Inflammatory macrophage treated with lipopolysaccharide for 4 hours (primary cell): Measurements from ENCODE around the gene RAB13.

Experiments
- DNase-seq: peaks from one replicate; pipeline ENCODE4 v3.0.0-alpha.2; 2020

RAB13 gene

DNA sequence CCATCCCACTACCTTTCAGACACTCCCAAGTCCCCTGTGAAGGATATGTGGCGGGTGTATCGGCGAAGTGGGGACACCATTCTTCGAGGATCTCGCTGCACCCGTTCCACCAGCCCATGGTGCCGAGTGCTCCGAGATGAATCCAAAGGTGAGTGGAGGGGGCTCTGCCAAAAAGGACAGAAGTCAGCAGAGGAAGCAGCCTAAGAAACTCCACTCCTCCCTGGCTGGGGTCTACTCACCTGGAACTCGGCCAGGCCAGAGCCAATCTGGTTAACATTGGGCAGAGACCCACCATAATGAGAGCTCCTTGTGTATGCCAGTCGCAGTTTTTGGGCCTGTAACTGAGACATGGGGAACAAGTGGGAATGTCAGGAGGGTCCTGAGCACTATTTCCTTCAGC, 31.3 kb downstream of the RAB13 start:
- no peak for DNase-seq

DNA sequence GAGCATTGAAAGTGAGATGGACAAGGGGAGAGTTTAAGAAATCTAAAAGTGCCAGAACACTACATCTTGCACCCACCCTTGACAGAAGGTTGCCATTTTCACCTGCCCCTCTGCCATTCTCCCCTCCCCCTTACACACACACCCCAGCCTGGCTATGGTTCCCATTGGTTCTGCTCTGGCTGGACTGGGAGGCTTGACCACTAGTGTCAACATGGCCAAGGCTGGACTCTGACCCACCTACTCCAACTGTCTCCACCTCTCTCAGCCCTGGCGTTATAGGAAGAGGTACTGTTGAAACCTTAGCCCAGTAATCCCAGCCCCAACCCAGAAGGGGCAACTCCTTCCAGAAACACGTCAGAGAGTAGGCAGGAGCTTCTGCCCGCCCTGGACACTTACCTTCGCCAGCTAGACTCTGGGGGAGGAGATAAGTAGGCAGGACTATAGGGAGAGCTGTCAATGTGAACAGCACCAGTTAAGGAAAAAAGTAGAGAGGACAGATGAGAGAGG, 32.2 kb downstream of the RAB13 start:
- no peak for DNase-seq

DNA sequence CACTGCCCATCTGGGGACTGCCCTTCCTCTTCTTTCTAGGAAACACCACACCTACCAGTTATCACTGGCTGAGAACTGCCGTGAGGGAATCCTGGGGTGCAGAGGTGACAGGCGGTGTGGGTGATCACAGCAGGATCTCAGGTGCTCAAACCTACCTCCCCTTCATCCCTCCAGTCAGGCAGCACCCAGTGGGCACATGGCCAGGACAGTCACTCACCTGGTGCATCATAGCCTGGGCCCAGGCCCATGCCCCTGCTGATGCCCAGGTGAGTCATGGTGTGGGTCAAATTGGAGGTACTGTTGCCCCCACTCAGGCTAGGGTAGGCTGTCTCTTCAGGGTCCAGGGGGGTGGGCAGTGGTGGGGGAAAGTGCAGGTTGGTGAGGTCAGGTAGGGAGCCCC, 34.3 kb downstream of the RAB13 start:
- no peak for DNase-seq

DNA sequence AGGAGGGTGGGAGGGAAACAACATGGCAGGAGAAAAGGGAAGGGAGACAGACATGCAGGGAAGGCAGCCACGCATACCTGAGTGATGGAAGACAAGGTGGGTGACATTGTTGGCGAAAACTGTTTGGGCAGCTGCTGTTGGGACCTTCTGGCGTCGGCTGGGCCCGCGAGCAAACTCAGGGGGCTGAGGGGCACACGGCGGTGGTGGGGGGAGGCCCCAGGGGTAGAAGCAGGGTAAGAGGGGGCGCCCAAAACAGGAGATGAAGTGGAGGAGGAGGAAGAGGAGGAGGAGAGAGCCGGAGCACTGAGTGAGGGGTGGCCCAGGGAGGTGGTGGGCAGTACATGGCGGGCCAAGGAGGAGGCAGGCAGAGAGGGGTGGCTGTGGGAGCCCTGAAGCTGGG, 35.0 kb downstream of the RAB13 start:
- DNase-seq = no peak

DNA sequence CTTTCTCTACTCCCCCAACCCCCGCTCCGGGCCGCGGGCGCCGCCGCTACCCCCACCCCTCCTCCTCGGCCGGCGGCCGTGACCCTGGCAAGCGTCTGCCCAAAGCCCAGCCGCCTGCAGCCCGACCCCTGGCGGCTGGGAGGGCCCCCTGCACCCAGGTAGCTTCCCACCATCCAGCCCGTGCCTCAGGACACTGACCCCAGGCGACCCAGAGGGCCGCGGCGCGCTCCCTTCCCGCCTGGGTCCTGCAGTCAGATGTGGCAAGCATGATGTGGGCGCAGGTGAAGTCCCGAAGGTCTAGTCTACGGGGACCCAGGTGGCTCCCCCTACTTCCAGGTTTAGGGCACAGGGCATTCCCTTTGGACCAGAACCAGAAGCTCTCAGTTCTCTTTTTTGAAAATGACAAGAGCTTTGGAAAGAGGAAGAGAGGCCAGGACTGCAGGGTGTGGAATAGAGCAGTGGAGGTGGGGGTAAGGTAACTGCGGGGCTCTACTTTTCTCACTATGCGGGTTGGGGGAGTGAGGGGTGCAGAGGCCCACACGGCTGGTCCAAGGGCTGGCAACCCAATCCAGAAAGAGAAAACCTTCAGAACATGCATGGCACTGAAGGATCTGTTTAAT, 39.4 kb downstream of the RAB13 start, which contains the start of gene DENND4B:
Gene DENND4B, minus strand, starts transcription at position 97 of the 620 bp plus-strand sequence. CDS start 2,344 bp downstream, outside the sequence.
- peak; percentile 83 for DNase-seq

- DNase-seq = peak; percentile 99
Observed at GRCh38 chr1:153945795-153946621, 40.1 kb downstream of the RAB13 start.

GRCh38 chr1:153945131-153945794, 40.9 kb downstream of the RAB13 start:
- DNase-seq = peak; percentile 93

DNA sequence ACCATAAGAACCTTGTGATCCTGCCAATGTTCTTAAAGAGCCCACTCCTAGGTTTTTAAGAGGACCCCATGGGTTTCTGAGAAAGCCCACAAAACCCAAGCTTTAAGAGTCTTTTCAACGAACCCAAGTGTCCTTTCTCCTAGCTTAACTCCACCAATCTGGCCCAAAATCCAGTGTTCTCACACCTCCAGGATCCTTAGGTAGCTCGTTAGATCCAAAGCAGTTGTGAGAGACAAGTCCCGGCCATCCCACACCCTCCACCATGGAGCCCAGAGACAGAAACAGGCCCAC, 41.4 kb downstream of the RAB13 start:
- DNase-seq = no peak

DNA sequence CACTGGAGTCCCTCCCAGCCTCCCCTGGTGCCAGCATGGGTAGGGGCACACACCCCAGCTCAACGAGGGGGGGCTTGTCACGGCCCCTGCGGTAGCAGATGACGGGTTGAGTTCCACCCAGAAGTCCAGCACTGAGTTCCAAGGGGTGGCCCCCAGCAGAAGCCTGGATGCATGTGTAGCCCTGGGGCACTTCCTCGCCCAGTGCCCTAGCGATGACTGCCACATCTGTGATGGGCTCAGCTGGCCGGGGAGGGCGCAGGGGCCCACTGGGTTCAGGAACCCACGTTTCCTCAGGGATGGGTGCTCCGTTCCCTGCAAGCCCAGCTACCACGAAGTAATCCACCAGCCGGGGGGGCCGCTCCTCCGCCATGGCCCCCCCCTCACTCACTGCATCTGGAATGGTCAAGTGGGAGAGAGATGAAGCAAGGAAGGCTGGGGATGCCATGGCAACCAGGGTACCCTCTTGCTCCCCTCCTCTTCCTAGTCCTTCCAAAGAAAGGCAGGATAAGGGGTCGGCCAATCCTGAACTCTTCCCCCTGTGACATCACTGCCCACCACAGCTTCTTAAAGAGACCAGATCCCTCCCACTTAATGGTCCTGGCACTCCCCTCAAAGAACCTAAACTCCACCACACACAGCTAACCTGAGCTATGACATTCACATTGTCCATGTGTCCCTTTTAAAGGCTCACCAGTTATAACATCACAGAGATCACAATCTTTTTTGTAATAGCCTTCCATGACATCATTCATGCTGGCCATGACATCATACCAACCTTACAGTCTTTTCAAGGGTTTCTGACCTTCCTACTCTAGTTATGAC, 41.9 kb downstream of the RAB13 start:
- DNase-seq = peak; percentile 80

- no peak for DNase-seq
Observed at GRCh38 chr1:153942766-153943549, 43.2 kb downstream of the RAB13 start.

DNA sequence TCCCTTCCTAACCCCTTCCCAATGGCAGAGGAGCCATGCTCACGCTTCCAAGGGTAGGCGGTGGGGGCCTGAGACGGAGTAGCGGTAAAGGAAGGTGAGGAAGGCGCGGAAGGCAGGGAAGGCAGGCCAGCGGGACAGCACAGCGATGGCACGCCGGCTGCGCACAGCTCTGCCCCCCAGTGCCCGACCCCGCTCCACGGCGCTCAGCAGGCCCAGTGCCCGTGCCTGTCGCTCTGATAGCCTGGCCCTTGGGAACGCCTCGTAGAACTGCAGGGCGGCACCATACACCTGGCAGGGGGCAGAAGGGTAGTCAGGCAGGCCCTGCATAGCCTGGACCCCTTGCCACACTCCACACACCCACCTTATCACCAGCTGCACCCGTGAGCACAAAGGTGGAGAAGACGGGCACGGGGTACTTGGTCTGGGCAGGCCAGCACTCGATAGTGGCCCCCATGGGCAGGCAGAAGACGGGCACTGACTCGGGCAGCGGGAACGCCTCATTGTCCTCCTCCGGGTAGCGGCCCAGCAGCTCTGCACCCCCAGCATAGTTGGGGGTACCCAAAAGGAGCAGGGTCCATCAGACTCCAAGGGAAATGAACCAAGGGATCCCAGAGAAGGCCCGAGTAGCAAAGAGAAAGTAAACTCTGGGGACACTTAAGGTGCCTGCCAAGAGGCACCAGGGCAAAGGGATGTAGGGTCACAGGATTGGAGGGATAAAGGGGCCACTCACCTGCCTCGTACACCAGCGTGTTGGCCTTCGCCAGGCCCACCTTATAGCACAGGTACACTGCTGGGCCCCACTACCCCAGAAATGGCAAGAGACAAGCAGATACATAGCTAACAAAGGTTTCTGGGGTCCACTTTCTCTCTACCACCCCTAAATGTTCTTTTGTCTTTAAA, 44.1 kb downstream of the RAB13 start:
- DNase-seq = no peak

- DNase-seq = no peak
Observed at GRCh38 chr1:153940756-153941155, 45.4 kb downstream of the RAB13 start.

- no peak for DNase-seq
Observed at GRCh38 chr1:153939476-153939875, 46.7 kb downstream of the RAB13 start.

DNA sequence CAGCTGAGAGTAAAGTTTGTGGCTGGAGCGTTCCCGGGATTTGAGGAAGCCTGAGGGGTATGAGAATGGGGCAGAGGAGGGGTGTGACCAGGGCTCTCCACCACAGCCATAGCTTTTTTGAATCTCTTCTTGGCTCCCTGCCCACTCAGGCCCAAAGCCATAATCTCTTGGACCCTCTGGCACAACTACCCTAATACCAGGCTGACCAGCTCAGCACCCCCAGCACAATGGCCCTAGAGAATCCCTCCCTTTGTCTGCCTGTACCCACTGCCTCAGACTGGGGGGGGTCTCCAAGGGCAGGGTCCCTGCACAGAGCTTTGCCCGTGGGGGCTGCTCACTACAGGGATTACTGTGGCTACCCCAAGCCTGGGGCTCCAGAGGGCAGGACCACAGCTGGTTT, 47.1 kb downstream of the RAB13 start:
- DNase-seq = no peak

- no peak for DNase-seq
Observed at GRCh38 chr1:153937331-153937730, 48.8 kb downstream of the RAB13 start.

DNA sequence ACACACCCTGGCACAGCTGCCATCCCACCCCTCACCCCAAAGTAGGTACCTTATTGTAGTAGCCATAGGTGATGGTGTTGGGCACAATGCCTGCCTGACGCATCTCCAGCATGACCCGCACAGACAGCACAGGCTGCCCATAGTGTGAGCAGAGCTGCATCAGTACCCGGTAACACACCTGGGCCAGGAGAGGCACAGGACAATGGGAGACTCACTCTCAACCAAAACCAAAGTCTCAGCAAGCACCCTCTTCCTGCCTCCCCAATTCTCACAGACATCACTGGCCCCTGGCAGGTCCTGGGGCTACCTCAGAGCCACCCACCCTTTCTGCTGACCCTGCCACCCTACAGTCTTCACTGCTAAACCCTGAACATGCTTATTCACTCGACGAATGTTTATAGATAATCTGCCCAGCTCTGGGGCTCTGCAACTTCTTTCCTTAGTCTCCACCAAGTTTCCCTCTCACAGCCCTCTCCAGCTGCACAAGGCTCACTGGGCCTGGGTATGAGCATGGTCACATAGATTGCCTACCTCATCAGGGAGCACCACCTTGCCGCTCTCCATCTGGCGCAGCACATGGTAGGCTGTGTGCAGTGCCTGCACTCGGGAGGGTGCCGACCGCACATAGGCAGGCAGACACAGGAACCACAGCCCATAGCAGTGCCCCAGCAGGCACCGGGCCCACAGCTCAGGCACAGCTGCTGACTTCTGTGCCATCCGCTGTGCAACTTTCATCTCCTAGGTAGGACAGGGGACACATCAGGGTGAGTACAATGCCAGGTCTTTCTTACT, 49.9 kb downstream of the RAB13 start:
- no peak for DNase-seq

DNA sequence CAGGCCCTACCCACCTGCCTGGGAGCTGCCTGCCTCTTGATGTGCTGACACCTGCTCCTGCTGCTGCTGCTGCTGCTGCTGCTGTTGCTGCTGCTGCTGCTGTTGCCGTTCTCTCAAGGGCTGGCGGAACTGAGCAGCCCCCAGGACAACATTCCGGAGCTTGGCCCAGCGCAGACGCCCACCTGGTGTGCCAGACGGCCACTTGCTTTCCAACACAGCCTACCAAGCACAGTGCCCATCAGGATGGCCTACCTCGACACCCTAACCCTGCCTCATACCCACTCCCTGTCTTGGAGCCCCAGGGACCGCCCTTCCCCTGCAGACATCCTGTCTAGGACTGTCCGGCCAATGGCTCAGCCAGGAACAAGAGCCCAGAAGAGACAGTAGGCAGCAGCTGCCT, 51.4 kb downstream of the RAB13 start:
- DNase-seq = no peak

- DNase-seq = no peak
Observed at GRCh38 chr1:153933955-153934354, 52.2 kb downstream of the RAB13 start.

- DNase-seq = no peak
Observed at GRCh38 chr1:153933430-153933829, 52.7 kb downstream of the RAB13 start.
